DOHH2 (cell line): ENCODE measurements around the gene ADGRL2.

Source experiments
- H3F3A ChIP-seq: fragments of 200-600 bp; sonication (generic), shearing (Covaris generic); 2 replicates; pipeline ENCODE4 v1.6.0; 2016; ENCODE audit warnings: antibody characterized with exemption, mild to moderate bottlenecking; ENCODE audit not compliant: control insufficient read depth, insufficient read depth
- H3K27ac ChIP-seq: fragments of 200-600 bp; sonication (generic); 2 replicates; pipeline ENCODE4 v1.5.1; 2014; ENCODE audit warnings: low read depth, mild to moderate bottlenecking, low read length, moderate library complexity
- H3K27me3 ChIP-seq: fragments of 200-600 bp; sonication (generic); 2 replicates; pipeline ENCODE4 v1.6.1; 2014; ENCODE audit warnings: mild to moderate bottlenecking, low read length, mixed read lengths; ENCODE audit not compliant: control insufficient read depth
- H3K36me3 ChIP-seq: fragments of 200-600 bp; sonication (generic); 2 replicates; pipeline ENCODE4 v1.6.1; 2014; ENCODE audit warnings: mild to moderate bottlenecking, low read length, moderate library complexity, mixed read lengths; ENCODE audit not compliant: control insufficient read depth
- H3K4me1 ChIP-seq: fragments of 200-600 bp; sonication (generic); 2 replicates; pipeline ENCODE4 v1.6.1; 2014; ENCODE audit warnings: mild to moderate bottlenecking, low read length, mixed read lengths; ENCODE audit not compliant: control insufficient read depth
- H3K4me2 ChIP-seq: fragments of 200-600 bp; sonication (generic); 2 replicates; pipeline ENCODE4 v1.6.0; 2014; ENCODE audit warnings: mild to moderate bottlenecking, low read length, moderate library complexity
- H3K4me3 ChIP-seq: fragments of 200-600 bp; sonication (generic); 2 replicates; pipeline ENCODE4 v1.5.1; 2014; ENCODE audit warnings: mild to moderate bottlenecking, low read length, mixed read lengths
- H3K79me2 ChIP-seq: fragments of 200-600 bp; sonication (generic); 2 replicates; pipeline ENCODE4 v1.6.1; 2014; ENCODE audit warnings: mild to moderate bottlenecking, low read length, mixed read lengths; ENCODE audit not compliant: control insufficient read depth
- H3K9me2 ChIP-seq: fragments of 200-600 bp; sonication (generic); replicated peaks from 2 replicates; pipeline ENCODE4 v1.6.1; 2014; ENCODE audit warnings: mild to moderate bottlenecking, low read length, mixed read lengths; ENCODE audit not compliant: control insufficient read depth
- H3K9me3 ChIP-seq: fragments of 200-600 bp; sonication (generic); 2 replicates; pipeline ENCODE4 v1.6.1; 2014; ENCODE audit warnings: antibody characterized with exemption, low read length, mixed read lengths; ENCODE audit not compliant: control insufficient read depth, insufficient read depth
- H4K20me1 ChIP-seq: fragments of 200-600 bp; sonication (generic); 2 replicates; pipeline ENCODE4 v1.6.0; 2014; ENCODE audit warnings: low read depth, mild to moderate bottlenecking, antibody characterized with exemption, low read length, moderate library complexity; ENCODE audit not compliant: control insufficient read depth, insufficient read depth
- CTCF ChIP-seq: fragments of 200-600 bp; sonication (generic); IDR thresholded peaks from one replicate; pipeline ENCODE4 v1.5.1; 2014; ENCODE audit warnings: antibody characterized with exemption, mild to moderate bottlenecking, low read depth, low read length; ENCODE audit not compliant: poor library complexity, severe bottlenecking
- EZH2phosphoT487 ChIP-seq: fragments of 200-600 bp; sonication (generic); IDR thresholded peaks from 2 replicates; pipeline ENCODE4 v1.6.1; 2017; ENCODE audit warnings: borderline replicate concordance, mild to moderate bottlenecking, antibody characterized with exemption, low read length, moderate library complexity, mixed read lengths

The ADGRL2 gene

DNA sequence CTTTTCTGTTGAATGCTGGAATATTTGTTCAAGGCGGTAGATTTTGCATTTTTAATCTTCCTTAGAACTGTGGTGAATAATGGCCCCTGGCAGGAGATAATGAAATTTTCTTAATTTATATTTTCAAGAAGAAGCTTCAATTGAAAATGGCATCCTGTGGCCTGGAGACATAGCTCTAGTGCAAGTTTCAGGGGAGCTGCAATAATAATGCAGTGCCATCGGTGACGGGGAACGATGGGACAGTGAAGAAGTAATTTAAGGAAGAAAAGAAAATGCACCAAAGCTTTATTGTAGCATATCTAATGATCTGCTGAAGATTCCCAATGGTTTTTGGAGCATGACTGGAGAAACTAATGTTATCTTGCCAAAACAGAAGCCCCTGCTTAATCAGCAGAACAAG is 128.4 kb downstream of the ADGRL2 start:
- Histone ChIP-seq H3K4me2 (no peak overlapping the region), H3K27me3 (no peaks in the 10 kb centered on the region), H3K79me2 (no peaks in the 10 kb centered on the region), H3K4me1 (no peaks in the 10 kb centered on the region), H3F3A (no peaks in the 10 kb centered on the region), H3K4me3 (no peak overlapping the region), H4K20me1 (no peaks in the 10 kb centered on the region), H3K27ac (no peak overlapping the region), H3K9me3 (no peaks in the 10 kb centered on the region), H3K9me2 (no peaks in the 10 kb centered on the region), H3K36me3 (no peaks in the 10 kb centered on the region)
- TF ChIP-seq EZH2phosphoT487 (no peak), CTCF (no peak)

GRCh38 chr1:81936853-81937252 is 136.1 kb downstream of the ADGRL2 start:
- Histone ChIP-seq H3F3A (no peaks in the 10 kb centered on the region), H3K4me1 (no peaks in the 10 kb centered on the region), H3K4me3 (no peak overlapping the region), H3K4me2 (no peak overlapping the region), H3K27ac (no peak overlapping the region), H3K9me2 (no peaks in the 10 kb centered on the region), H3K36me3 (no peaks in the 10 kb centered on the region), H3K27me3 (no peaks in the 10 kb centered on the region), H3K9me3 (no peaks in the 10 kb centered on the region), H3K79me2 (no peaks in the 10 kb centered on the region), H4K20me1 (no peaks in the 10 kb centered on the region)
- no peak for TF ChIP-seq EZH2phosphoT487

DNA sequence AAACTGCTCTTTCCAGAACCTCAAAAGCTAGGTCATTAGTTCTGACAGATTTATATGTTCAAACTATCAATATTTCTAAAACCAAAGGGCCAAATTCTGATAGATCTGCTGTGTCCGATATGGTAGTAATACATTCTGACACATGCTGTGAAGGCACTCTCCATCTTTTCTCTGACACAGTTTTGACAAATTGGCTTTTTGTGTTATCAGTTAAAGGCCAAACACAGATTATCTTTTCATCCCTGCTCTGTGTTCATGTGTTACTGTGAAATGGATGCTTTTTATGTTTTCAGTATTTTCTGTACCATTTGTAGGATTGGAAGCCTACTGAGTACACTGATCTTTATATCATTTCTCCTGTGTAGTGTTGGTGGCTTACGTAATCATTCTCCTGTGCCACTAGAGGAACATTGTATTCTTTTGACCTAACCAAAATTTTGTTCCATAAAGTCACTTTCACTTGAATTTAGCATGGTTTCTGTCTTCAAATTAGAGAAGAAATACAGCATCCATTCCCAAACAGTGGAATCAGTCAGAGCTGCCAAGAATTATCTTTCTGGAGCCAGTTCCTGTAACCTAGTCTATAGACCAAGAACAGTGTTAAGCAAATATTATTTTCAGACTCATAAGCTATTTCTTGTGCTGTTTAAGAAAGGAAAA is 137.2 kb downstream of the ADGRL2 start:
- H4K20me1 ChIP-seq = no peaks in the 10 kb centered on the region
- no peaks in the 10 kb centered on the region for H3K36me3 ChIP-seq
- H3K4me3 ChIP-seq = no peak overlapping the region
- no peaks in the 10 kb centered on the region for H3F3A ChIP-seq
- H3K27ac ChIP-seq = no peak overlapping the region
- no peaks in the 10 kb centered on the region for H3K9me3 ChIP-seq
- no peak overlapping the region for H3K4me2 ChIP-seq
- H3K79me2 ChIP-seq = no peaks in the 10 kb centered on the region
- no peak for TF ChIP-seq CTCF
- no peak for TF ChIP-seq EZH2phosphoT487
- no peaks in the 10 kb centered on the region for H3K27me3 ChIP-seq
- no peaks in the 10 kb centered on the region for H3K9me2 ChIP-seq
- no peaks in the 10 kb centered on the region for H3K4me1 ChIP-seq

- Histone ChIP-seq H3K36me3 (no peaks in the 10 kb centered on the region), H3F3A (no peaks in the 10 kb centered on the region), H3K9me3 (no peaks in the 10 kb centered on the region), H3K4me3 (no peak overlapping the region), H4K20me1 (no peaks in the 10 kb centered on the region), H3K9me2 (no peaks in the 10 kb centered on the region), H3K27ac (no peak overlapping the region), H3K79me2 (no peaks in the 10 kb centered on the region), H3K27me3 (no peaks in the 10 kb centered on the region), H3K4me1 (no peaks in the 10 kb centered on the region), H3K4me2 (no peak overlapping the region)
- TF ChIP-seq EZH2phosphoT487 = no peak
- no peak for TF ChIP-seq CTCF
Measured at GRCh38 chr1:81948495-81948894, 147.8 kb downstream of the ADGRL2 start.
